GM12892 (cell line): ENCODE measurements around the gene GLIS1.

Source experiments
- DNase-seq: peaks from one replicate; pipeline ENCODE4 v3.0.0; 2011; ENCODE audit not compliant: insufficient read length
- FAIRE-seq: peaks from 2 replicates; lab custom pipeline; 2011; peaks lifted over from hg19 to GRCh38; lab: Jason Lieb, UNC
- POLR2A ChIP-seq: IDR thresholded peaks from 2 replicates; pipeline ENCODE4 v1.6.1; 2011; ENCODE audit warnings: low read depth, low read length, control low read depth
- POLR2AphosphoS5 ChIP-seq: IDR thresholded peaks from 2 replicates; pipeline ENCODE4 v1.6.1; 2011; ENCODE audit warnings: low read depth, low read length, control low read depth
- TAF1 ChIP-seq: IDR thresholded peaks from 2 replicates; pipeline ENCODE4 v1.6.1; 2011; ENCODE audit warnings: low read depth, mild to moderate bottlenecking, control low read depth, low read length, borderline replicate concordance

The GLIS1 gene

GRCh38 chr1:53605181-53605580, 133.8 kb downstream of the GLIS1 start:
- FAIRE-seq (no peak), DNase-seq (no peak)
- TF ChIP-seq TAF1: no peak
- no peak for TF ChIP-seq POLR2A
- no peak for TF ChIP-seq POLR2AphosphoS5

- no peak for DNase-seq
- no peak for FAIRE-seq
- TF ChIP-seq POLR2A (no peak), TAF1 (no peak), POLR2AphosphoS5 (no peak)
Measured at GRCh38 chr1:53604291-53604919, 134.6 kb downstream of the GLIS1 start.

- FAIRE-seq (no peak), DNase-seq (no peak)
- TF ChIP-seq POLR2A (no peak), TAF1 (no peak), POLR2AphosphoS5 (no peak)
Measured at GRCh38 chr1:53603431-53603830, 135.5 kb downstream of the GLIS1 start.

GRCh38 chr1:53601867-53602775, 136.8 kb downstream of the GLIS1 start:
- DNase-seq: no peak
- no peak for FAIRE-seq
- TF ChIP-seq POLR2AphosphoS5 (no peak), POLR2A (no peak), TAF1 (no peak)

- DNase-seq (no peak), FAIRE-seq (no peak)
- TF ChIP-seq POLR2AphosphoS5 (no peak), TAF1 (no peak), POLR2A (no peak)
Measured at GRCh38 chr1:53601031-53601745, 137.8 kb downstream of the GLIS1 start.

- DNase-seq (no peak), FAIRE-seq (no peak)
- TF ChIP-seq POLR2AphosphoS5: no peak
- TF ChIP-seq TAF1: no peak
- no peak for TF ChIP-seq POLR2A
Measured at GRCh38 chr1:53600561-53600960, 138.4 kb downstream of the GLIS1 start.

- TF ChIP-seq POLR2AphosphoS5 (no peak), TAF1 (no peak), POLR2A (no peak)
- FAIRE-seq: no peak
- DNase-seq: no peak
Measured at GRCh38 chr1:53600001-53600400, 139.0 kb downstream of the GLIS1 start.

- no peak for FAIRE-seq
- no peak for TF ChIP-seq TAF1
- TF ChIP-seq POLR2AphosphoS5: no peak
- TF ChIP-seq POLR2A: no peak
- no peak for DNase-seq
Measured at GRCh38 chr1:53599481-53599880, 139.5 kb downstream of the GLIS1 start.

GRCh38 chr1:53598966-53599365, 140.0 kb downstream of the GLIS1 start:
- no peak for TF ChIP-seq POLR2AphosphoS5
- no peak for TF ChIP-seq POLR2A
- TF ChIP-seq TAF1: no peak
- no peak for DNase-seq
- FAIRE-seq: no peak

- no peak for FAIRE-seq
- no peak for TF ChIP-seq TAF1
- no peak for TF ChIP-seq POLR2A
- no peak for TF ChIP-seq POLR2AphosphoS5
- DNase-seq: no peak
Measured at GRCh38 chr1:53595906-53596305, 143.1 kb downstream of the GLIS1 start.

GRCh38 chr1:53594391-53595180, 144.4 kb downstream of the GLIS1 start:
- FAIRE-seq (no peak), DNase-seq (no peak)
- TF ChIP-seq TAF1 (no peak), POLR2AphosphoS5 (no peak)
